GM08714 (cell line): ENCODE measurements around the gene IGFL4.

Experiments
- H3K4me3 ChIP-seq: fragments of 200-500 bp; sonication (Bioruptor generic); 2 replicates; pipeline ENCODE4 v1.5.1; 2014; ENCODE audit warnings: mild to moderate bottlenecking, low read length, inconsistent platforms
- ZNF274 ChIP-seq: IDR thresholded peaks from 2 replicates; pipeline ENCODE4 v1.6.1; 2012; ENCODE audit warnings: mild to moderate bottlenecking, low read depth, low read length

Gene IGFL4

DNA sequence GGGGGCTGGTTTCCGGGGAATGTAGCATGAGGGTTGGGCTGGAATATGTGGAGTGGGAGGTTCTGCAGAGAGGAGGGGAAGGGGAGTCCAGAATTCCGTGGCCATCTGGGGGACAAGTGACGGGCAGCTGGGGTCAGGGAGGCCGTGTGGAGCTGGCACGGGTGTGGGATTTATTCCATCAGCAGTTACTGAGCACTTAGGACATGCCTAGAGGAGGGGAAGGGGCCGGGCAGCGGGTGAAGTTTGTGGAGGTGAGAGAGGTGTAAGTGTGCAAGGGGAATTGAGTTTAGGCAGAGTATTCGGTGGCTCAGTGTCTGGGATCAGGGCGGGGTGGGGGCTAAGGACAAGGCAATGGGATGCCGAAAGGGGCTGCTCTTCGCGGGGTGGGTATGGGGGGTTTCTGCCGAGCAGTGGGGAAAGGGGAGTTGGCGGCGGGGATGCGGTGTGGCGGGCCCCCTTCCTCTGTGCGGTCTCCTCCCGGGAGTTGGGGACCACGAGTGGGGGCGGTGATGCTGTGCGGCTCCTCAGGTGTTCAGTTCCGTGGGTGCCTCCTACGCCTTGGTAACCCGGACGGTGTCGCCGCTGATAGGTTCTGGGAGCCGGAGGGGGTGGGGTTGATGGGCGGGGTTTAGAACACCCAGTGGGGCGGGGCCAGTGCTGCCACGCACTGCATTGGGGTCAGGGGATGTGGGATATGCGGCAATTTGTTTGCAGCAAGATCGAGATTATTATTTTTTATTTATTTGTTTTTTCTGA is 40.1 kb downstream of the IGFL4 start:
- no peak overlapping the region for H3K4me3 ChIP-seq
- TF ChIP-seq ZNF274 = no peak

DNA sequence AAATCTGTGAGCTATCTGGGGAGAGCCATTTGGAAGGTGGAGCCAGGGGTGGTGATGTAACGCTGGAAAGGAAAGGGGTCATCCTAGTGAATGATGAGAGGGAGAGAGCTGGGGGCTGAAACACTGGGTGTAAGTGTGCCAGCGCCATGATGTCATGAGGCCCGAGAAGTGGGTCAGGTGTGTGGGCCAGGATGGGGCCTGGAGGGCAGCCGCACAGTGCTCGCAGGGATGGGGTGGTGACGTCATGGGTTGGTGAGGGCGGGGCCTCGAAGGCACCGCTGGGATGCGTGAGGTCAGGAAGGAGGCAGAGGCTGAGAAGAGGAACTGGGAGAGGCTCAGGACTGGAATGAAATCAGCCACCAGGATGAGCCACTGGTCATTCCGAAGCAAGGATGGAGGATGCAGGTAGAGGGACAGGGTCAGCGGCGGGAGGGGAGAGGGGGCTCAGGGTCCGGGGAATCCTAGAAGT is 41.1 kb downstream of the IGFL4 start:
- no peak for TF ChIP-seq ZNF274
- H3K4me3 ChIP-seq = no peak overlapping the region

DNA sequence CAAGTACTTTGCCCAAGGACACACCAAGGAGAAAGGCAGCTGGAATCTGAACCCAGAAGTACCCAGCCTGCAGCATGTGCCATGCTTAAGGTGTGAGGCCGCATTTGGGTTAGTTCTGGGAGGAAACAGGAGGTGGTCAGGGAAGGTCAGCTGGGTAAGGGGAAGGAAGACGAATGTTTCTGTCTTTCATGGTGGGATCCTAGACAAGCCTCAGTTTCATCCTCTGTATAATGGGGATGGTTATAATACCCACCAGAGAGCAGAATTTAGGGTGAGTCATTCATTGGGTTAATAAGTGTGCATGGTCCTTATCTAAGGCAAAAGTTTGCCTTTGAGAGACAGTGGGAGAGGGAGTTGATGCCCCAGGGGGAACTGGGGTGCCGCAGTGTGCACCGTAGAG is 42.0 kb downstream of the IGFL4 start:
- H3K4me3 ChIP-seq = no peak overlapping the region
- no peak for TF ChIP-seq ZNF274

DNA sequence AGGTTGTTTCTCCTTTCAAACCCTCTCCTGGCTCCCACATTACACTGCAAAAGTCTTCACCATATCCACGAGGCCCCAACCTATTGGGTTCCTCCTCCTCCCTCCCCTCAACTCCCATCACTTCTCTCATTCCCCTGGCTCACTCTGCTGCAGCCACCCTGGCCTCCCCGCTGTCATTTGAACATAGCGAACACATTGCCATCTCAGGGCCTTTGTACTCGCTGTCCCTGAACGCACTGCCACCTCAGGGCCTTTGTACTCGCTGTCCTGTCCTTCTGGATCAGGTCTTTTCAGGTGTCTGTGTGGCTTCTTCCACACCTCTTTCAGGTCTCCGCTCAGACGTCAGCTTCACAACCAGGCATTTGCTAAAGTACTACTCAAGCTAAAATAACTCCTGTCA is 43.9 kb downstream of the IGFL4 start:
- no peak overlapping the region for H3K4me3 ChIP-seq
- no peak for TF ChIP-seq ZNF274

DNA sequence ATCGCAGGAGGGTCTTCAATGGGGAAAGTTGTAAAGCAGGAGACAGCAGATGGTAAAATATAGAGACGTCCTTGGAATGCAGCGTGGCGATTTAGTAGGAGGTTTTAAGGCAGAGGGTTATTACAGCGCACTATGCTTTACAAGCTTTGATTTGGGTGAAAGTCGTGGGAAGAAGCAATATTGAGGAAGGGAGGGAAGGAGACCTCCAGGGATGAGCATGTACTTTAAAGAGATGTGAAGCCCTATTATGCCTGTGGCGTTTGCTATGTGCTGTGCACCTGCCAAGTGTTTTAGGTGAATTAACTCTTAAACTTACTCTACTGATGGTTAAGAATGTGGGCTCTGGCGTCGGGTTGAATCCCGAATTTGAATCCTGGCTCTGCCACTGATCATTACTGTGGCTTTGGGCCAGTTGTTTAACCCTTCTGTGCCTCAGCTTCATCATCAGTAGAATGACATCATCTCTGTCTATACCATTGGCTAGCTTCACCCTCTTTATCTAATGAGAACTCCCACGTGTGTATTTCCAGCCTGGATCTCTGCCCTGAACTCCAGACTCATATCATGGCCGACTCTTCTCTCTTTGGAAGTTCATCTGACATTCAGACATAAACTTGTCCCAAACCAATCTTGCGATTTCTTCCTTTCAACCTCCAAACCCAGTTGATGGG is 45.0 kb downstream of the IGFL4 start:
- H3K4me3 ChIP-seq = peak overlapping the region; percentile 90
- no peak for TF ChIP-seq ZNF274

DNA sequence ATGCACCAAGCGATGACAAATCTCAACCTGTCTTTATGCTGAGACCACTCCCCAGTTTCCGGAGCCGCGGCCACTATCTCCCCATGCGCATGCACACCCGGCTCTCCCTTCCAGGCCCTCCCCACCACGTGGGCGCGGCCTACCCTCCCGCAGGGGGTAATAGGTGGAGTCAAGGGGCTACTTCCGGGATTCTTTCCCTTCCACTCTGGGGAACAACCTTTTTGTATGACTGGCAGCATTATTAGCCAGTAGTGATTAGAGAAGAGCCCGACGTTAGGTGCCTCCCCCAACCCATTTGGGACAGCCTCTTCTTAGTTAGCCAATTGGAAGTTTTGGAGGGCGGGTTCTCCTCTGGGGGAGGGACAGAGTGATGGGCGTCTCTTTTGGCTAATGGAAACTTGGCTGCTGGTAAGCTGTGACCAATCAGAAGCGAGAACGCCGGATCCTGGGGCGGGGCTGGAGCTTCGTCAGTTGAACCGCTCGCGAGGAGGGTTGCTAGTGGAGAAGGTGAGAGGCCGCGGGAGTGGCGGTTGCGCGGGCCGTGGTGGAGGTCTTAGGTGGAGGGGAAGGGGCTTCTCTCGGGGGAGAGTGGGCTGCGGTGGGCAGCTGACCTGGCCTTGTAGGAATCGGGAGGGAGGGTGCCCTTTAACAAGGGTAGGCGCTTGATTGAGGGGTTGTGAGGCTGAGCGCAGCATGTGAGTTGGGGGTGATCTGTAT is 45.6 kb downstream of the IGFL4 start, which contains the start of gene CCDC61:
TSS of gene CCDC61 (plus strand) at position 470 of the 717 bp plus-strand sequence. CDS start 7,552 bp downstream, outside the sequence.
- TF ChIP-seq ZNF274 = no peak
- H3K4me3 ChIP-seq = peak within 1 kb of the TSS; percentile 90

DNA sequence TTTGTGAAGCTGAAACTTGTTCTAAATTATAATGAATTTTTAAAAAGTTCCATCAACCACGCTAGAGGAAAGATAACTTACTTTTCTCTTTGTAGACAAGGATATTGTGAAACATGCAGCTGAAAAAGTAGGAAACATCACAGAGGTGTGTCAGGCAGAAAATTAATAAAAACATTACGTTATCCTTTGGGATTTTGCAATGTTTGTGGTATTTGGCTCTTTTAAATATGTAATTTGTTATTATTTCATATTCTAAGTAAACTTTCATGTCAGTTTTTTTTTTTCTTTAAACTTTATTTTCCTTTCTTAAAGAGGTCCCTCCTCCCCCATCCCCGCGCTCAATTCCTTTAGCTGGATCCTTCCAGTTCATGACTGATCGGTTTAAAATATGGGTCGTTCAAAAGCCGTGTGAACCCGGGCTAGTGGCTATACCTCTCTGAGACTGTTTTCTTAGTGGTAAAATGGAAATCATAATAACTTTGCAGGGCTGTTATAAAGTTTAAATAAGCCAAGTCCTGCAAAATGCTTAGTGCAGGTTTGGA is 46.3 kb downstream of the IGFL4 start:
- TF ChIP-seq ZNF274 = no peak
- H3K4me3 ChIP-seq = peak overlapping the region; percentile 71

DNA sequence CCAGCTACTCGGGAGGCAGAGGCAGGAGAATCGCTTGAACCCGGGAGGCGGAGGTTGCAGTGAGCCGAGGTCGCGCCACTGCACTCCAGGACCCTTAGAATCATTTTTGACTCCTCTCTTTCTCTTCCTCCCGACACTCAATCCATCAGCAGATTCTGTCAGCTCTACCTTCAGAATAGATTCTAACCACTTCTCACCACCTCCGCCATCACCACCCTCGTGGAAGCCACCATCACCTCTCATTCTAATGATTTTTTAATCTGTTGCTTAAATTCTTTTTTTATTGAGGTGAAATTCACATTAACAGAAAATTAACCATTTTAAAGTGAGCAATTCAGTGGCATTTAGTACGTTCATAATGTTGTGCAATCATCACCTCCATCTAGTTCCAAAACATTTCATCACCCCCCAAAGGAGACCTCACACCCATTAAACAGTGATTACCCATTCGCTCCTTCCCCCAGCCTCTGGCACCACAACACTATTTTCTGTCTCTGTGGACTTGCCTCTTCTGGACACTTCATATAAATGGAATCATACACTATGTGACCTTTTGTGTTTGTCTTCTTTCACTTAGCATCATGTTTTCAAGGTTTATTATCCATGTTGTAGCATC is 50.6 kb downstream of the IGFL4 start:
- H3K4me3 ChIP-seq = no peak overlapping the region
- TF ChIP-seq ZNF274 = no peak
